ENCODE results near the gene CBLC. TPM values are rescaled to one million over a fixed set of nuclear protein-coding genes. Genes with fewer than 3 reads are reported as not detected.
A peak's percentile ranks its signal among the peaks of the same experiment; 100 is the strongest.

CBLC gene
- total RNA-seq, 4 donors from 2014 or later = 64.3 to 87.0 (median 75.6) TPM

DNA sequence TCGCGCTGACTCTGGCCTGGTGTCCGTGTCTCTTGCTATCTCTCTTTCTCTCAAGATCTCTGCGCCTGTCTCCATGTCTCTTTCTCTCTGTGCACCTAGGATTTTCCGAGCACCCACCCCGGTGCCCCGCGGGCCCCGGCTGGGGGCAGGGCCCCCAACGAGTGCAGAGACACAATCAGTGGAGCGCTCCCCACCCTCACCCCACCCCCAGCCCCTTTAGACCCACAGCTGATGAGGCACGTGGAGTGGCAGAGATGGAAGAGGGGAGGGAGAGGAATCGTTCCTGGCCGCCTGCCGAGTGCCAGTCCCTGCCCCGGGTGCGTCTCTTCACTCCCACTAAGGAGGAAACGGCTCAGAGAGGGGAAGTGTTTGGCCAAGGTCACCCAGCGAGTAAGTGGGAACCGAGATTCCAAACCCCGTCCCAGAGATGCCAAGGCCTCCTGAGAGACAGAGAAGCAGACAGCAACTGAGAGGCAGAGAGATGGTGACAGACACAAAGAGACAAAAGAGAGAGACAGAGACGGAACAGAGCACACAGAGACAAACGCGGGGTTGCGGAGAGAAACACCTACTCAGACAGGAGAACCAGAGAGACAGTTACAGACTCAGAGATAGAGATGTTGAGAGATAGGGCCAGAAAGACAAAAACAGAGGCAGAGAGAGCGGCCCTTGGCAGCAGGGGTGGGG lies 29.8 kb upstream of the CBLC start:
- no peak for TF ChIP-seq POLR2A (IDR thresholded peaks at IDR 0.05)
- TF ChIP-seq, protein P1, sequence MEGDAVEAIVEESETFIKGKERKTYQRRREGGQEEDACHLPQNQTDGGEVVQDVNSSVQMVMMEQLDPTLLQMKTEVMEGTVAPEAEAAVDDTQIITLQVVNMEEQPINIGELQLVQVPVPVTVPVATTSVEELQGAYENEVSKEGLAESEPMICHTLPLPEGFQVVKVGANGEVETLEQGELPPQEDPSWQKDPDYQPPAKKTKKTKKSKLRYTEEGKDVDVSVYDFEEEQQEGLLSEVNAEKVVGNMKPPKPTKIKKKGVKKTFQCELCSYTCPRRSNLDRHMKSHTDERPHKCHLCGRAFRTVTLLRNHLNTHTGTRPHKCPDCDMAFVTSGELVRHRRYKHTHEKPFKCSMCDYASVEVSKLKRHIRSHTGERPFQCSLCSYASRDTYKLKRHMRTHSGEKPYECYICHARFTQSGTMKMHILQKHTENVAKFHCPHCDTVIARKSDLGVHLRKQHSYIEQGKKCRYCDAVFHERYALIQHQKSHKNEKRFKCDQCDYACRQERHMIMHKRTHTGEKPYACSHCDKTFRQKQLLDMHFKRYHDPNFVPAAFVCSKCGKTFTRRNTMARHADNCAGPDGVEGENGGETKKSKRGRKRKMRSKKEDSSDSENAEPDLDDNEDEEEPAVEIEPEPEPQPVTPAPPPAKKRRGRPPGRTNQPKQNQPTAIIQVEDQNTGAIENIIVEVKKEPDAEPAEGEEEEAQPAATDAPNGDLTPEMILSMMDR (IDR thresholded peaks at IDR 0.05) = no peak
- intact Hi-C loops (cut with DNase I; ENCODE audit: low total_unique reads) = loop anchor here (5.0 kb wide), 1 partner anchor 991 kb away; no protein-coding TSS in a partner anchor
- peak overlapping the region; percentile 15 for H3K4me3 ChIP-seq (ENCODE audit: low read depth, poor library complexity, severe bottlenecking)
- WGBS, 2 donors = 0 to 1% methylated on average over 26 of the region's 26 CpGs
- peak; percentile 52 to 93 for DNase-seq (ENCODE audit: low spot score in 2 of 2)

DNA sequence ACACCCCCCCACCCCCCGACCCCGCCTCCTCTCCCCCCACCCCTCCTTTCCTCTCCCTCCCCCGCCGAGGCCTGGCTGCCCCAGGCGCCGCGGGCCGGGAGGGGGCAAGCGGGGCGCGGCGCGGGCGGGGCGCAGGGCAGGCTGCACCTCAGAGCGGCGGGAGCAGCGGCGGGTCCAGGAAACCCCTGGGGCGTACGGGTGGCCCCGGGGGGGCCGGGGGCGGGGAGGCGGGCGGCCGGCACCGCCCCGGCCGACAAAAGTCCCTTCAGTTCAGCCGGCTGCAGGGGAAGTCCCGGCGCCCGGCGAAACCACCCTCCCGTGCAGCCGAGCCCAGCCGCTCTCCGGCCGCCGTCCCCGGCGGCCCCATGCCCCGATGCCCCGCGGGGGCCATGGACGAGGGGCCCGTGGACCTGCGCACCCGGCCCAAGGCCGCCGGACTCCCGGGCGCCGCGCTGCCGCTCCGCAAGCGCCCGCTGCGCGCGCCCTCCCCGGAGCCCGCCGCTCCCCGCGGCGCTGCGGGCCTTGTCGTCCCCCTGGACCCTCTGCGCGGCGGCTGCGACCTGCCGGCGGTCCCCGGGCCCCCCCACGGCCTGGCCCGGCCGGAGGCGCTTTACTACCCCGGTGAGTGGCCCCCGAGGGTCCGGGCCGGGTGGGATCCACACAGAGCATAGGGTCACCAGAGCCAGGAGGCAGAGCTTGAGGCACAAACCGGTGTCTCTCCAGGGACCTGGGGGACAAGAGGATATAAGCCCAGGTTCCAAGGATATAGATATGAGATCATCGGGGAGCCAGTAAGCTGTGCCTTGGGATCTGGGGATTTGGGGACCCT lies 29.1 kb upstream of the CBLC start, which contains the start of gene BCL3:
Gene BCL3 (plus strand): TSS at position 283 of the 829 bp plus-strand sequence. CDS start 83 bp downstream, at position 366.
- DNase-seq (ENCODE audit: low spot score in 2 of 2) = peak; percentile 52 to 93
- TF ChIP-seq, protein P1 (IDR thresholded peaks at IDR 0.05) = no peak
- intact Hi-C loops (cut with DNase I; ENCODE audit: low total_unique reads) = loop anchor here (5.0 kb wide), 1 partner anchor 991 kb away; no protein-coding TSS in a partner anchor
- WGBS, 2 donors = 0% methylated on average over 28 to 37 of the region's 88 CpGs
- peak within 1 kb of the TSS; percentile 80 for H3K4me3 ChIP-seq (ENCODE audit: low read depth, poor library complexity, severe bottlenecking)

DNA sequence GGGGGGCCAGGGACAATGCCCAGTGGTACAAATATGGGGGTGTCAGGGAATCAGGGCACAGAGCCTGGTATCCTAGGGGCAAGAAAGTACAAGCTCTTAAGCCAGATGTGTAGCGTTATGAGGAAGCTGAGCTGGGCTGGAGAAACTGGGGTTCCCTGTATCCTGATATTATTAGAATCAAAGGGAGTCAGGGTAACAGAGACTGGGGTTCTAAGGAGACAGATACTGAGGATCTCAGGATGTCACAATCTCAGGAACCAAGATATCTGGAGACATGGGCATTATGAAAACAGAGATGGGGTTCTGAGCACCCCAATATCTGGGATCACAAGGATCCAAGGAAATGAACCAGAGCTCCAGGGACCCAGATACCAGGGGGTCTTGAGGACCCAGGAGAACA lies 28.4 kb upstream of the CBLC start:
- WGBS, 2 donors = 5 to 11% methylated on average over 1 of the region's 1 CpG
- no peak for TF ChIP-seq POLR2A (IDR thresholded peaks at IDR 0.05)
- TF ChIP-seq, protein P1 (IDR thresholded peaks at IDR 0.05) = no peak
- peak overlapping the region; percentile 80 for H3K4me3 ChIP-seq (ENCODE audit: low read depth, poor library complexity, severe bottlenecking)
- intact Hi-C loops (cut with DNase I; ENCODE audit: low total_unique reads) = loop anchor here (5.0 kb wide), 1 partner anchor 992 kb away; no protein-coding TSS in a partner anchor
- no peak for DNase-seq (ENCODE audit: low spot score in 2 of 2)

DNA sequence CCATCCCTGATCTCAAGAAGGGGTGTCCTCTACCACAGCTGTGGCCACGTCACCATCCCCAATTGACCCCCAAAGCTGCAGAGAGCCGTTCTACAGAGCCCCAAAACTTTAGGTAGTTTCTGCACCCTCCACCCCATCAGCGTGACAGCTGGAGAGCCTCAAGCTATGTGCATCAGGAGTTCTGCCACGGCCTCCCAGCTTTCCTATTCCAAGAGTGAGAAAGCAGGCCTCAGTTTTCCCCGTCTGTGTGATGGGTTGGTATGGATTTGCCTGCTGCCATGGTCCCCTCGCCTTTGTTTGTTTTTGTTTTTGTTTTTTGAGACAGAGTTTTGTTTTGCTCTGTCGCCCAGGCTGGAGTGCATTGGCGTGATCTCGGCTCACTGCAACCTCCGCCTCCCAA lies 27.7 kb upstream of the CBLC start:
- 65 to 67% methylated on average over 10 of the region's 10 CpGs for WGBS, 2 donors
- H3K4me3 ChIP-seq (ENCODE audit: low read depth, poor library complexity, severe bottlenecking) = no peak overlapping the region
- intact Hi-C loops (cut with DNase I; ENCODE audit: low total_unique reads) = loop anchor here (5.0 kb wide), 1 partner anchor 993 kb away; no protein-coding TSS in a partner anchor
- no peak for DNase-seq (ENCODE audit: low spot score in 2 of 2)
- TF ChIP-seq POLR2A (IDR thresholded peaks at IDR 0.05) = no peak
- TF ChIP-seq, protein P1 (IDR thresholded peaks at IDR 0.05) = no peak

DNA sequence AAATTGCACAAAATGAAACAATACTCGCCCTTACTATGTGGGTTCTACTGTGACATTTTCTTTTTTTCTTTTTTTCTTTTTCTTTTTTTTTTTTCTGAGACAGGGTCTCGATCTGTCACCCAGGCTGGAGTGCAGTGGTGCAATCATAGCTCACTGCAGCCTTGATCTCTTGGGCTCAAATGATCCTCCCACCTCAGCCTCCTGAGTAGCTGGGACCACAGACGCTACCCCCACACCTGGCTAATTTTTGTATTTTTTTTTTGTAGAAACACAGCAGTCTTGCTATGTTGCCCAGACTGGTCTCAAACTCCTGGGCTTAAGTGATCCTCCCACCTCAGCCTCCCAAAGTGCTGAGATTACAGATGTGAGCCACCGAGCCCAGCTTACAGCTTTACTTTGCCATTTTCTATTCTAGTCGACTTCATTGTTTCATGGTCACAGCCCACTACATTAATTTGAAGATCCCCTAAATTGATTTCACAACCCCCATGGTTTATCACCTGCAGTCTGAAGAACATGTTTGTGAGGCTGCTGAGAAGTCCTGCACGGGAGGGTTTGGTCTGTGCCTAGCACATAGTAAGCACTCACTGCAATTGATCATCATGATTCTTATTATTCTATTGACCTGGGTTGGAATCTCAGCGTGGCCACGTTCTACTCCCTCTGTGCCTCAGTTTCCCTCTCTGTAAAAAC lies 25.4 kb upstream of the CBLC start:
- intact Hi-C loops (cut with DNase I; ENCODE audit: low total_unique reads) = no loop called here
- no peak overlapping the region for H3K4me3 ChIP-seq (ENCODE audit: low read depth, poor library complexity, severe bottlenecking)
- DNase-seq (ENCODE audit: low spot score in 2 of 2) = no peak
- TF ChIP-seq, protein P1 (IDR thresholded peaks at IDR 0.05) = no peak
- TF ChIP-seq POLR2A (IDR thresholded peaks at IDR 0.05) = no peak
- WGBS, 2 donors = 60 to 62% methylated on average over 8 of the region's 8 CpGs

Data from lower leg skin (tissue), 4 donors.